ENCODE measurements around the gene CD6. TPM values are rescaled to one million over a fixed set of nuclear protein-coding genes. Genes with fewer than 3 reads are reported as not detected.

CD6 gene
- total and polyA plus RNA-seq, 7 donors = under 0.01 to 14.1 (median 0.98) TPM; not detected in 1

DNA sequence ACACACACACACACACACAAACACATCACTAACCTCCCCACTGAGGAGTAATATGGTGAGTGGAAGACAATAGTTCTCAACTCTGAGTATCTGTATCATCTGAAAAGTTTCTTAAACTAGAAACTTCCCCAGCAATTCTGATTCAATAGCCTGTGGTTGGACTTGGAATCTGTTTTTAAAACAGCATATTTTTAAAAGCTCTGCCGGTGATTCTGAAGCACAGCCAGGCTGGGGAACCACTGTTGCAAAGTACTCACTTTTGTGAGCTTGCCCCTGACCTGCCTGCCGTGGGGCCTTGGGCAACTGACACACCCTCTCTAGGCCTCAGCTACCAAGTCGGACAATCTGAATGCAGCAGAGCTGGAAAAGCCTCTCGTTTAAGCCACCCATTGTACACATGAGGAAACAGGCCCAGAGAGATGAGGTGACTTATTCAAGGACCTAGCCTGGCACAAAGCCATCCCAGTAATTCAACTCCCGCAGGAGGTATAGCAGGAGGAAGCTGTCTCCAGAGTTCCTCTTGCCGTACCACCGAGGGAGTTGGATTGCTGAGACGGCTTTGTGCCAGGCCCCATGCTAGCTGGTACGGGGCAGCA, 28.4 kb upstream of the CD6 start:
- WGBS, 2 donors = 19 to 62% methylated on average over 9 of the region's 9 CpGs
- Histone ChIP-seq H3K36me3 (peaks cover 11 to 80% (median 24%) of the 10 kb centered on the region in 4 donors), H3K9me3 (no peaks in the 10 kb centered on the region), H3K27me3 (no peaks in the 10 kb centered on the region), H3K27ac (no peak overlapping the region), H3K4me1 (peaks cover 0 to 12% (median 3%) of the 10 kb centered on the region in 4 donors), H3K4me3 (no peak overlapping the region)
- intact Hi-C loops (cut with DNase I) = no loop called here
- DNase-seq = no peak
- TF ChIP-seq EP300 (IDR thresholded peaks at IDR 0.05) = no peak

DNA sequence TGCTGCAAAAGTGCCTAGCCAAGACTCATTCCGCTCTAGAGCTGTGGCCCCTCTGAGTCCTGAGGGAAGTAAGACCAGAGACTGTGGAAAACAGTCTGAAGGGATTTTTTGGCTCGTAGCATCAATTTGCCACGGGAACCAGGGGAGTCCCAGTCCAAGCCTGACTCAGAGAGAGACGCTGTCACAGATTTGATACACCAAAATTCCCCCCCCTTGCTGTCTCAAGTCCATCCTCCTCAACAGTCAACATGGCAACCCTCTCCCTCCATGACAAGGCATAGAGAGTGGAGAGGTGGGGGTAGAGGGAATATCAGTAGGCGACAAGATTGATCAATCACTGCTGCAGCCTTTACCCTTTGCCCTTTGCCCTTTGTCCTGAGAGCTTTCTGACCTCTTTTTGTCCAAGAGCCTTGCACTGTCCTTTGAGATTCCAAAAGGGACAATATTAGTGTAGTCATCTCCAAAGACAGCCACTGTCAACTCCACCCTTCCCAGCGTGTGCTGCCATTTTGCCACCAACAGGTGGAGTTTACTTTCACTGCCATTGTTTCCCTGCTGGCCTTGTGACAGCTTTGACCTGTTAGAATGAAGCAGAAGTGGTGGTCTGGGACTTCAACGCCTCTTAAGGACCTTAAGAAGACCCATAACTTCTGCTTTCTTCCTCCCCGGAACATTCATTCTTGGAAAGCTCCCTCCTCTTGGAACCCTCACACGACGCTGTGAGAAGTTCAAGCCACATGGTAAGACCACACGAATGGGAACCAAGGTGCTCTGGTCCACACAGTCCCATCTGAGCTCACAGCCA, 26.8 kb upstream of the CD6 start:
- TF ChIP-seq POLR2A (IDR thresholded peaks at IDR 0.05) (no peak), POLR2AphosphoS5 (IDR thresholded peaks at IDR 0.05) (no peak), EP300 (IDR thresholded peaks at IDR 0.05) (no peak)
- TF ChIP-seq, protein P1, sequence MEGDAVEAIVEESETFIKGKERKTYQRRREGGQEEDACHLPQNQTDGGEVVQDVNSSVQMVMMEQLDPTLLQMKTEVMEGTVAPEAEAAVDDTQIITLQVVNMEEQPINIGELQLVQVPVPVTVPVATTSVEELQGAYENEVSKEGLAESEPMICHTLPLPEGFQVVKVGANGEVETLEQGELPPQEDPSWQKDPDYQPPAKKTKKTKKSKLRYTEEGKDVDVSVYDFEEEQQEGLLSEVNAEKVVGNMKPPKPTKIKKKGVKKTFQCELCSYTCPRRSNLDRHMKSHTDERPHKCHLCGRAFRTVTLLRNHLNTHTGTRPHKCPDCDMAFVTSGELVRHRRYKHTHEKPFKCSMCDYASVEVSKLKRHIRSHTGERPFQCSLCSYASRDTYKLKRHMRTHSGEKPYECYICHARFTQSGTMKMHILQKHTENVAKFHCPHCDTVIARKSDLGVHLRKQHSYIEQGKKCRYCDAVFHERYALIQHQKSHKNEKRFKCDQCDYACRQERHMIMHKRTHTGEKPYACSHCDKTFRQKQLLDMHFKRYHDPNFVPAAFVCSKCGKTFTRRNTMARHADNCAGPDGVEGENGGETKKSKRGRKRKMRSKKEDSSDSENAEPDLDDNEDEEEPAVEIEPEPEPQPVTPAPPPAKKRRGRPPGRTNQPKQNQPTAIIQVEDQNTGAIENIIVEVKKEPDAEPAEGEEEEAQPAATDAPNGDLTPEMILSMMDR (IDR thresholded peaks at IDR 0.05) = no peak
- peaks cover 0 to 14% (median 5%) of the 10 kb centered on the region in 4 donors for H3K4me1 ChIP-seq
- WGBS, 2 donors = 86 to 88% methylated on average over 11 of the region's 11 CpGs
- H3K9me3 ChIP-seq = no peaks in the 10 kb centered on the region
- no peak overlapping the region for H3K27ac ChIP-seq
- no peaks in the 10 kb centered on the region for H3K27me3 ChIP-seq
- intact Hi-C loops (cut with DNase I) = no loop called here
- H3K4me3 ChIP-seq = no peak overlapping the region
- H3K36me3 ChIP-seq = peaks cover 11 to 67% (median 22%) of the 10 kb centered on the region in 4 donors
- no peak for DNase-seq

DNA sequence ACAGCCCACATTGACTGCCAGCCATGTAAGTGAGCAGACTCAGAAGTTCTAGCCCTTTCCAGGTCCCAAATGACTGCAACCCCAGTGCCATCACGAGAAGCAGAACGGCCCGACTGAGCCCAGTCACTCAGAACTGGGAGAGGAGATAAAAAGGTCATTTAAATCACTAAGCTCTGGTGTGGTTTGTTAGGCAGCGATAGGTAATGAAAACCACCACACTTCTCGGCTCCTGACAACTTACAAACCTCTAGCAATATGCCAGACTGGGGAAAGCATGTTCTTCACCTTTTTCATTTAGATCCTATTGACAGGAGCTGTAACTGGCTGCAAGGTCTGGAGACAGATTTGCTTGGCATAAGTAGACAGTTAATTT, 26.2 kb upstream of the CD6 start:
- H3K4me1 ChIP-seq = peaks cover 0 to 15% (median 8%) of the 10 kb centered on the region in 4 donors
- H3K27me3 ChIP-seq = no peaks in the 10 kb centered on the region
- H3K9me3 ChIP-seq = no peaks in the 10 kb centered on the region
- intact Hi-C loops (cut with DNase I) = no loop called here
- no peak for DNase-seq
- H3K27ac ChIP-seq = no peak overlapping the region
- H3K36me3 ChIP-seq = peaks cover 8 to 61% (median 22%) of the 10 kb centered on the region in 4 donors
- TF ChIP-seq, protein P1 (IDR thresholded peaks at IDR 0.05) = no peak
- no peak for TF ChIP-seq POLR2A (IDR thresholded peaks at IDR 0.05)
- no peak for TF ChIP-seq POLR2AphosphoS5 (IDR thresholded peaks at IDR 0.05)
- no peak for TF ChIP-seq EP300 (IDR thresholded peaks at IDR 0.05)
- H3K4me3 ChIP-seq = no peak overlapping the region
- 94 to 96% methylated on average over 5 of the region's 5 CpGs for WGBS, 2 donors

GRCh38 chr11:60946601-60947264, 24.7 kb upstream of the CD6 start:
- H3K36me3 ChIP-seq = peaks cover 0 to 47% (median 13%) of the 10 kb centered on the region in 4 donors

More at GRCh38 chr11:60946601-60947264, 24.7 kb upstream of the CD6 start:
- TF ChIP-seq, protein P1 (IDR thresholded peaks at IDR 0.05) = no peak
- TF ChIP-seq EP300 (IDR thresholded peaks at IDR 0.05) = no peak
- no peak for TF ChIP-seq POLR2A (IDR thresholded peaks at IDR 0.05)
- TF ChIP-seq POLR2AphosphoS5 (IDR thresholded peaks at IDR 0.05) = no peak
- intact Hi-C loops (cut with DNase I) = no loop called here
- DNase-seq = no peak
- WGBS, 2 donors = 89 to 92% methylated on average over 15 of the region's 15 CpGs
- H3K9me3 ChIP-seq = no peaks in the 10 kb centered on the region
- no peaks in the 10 kb centered on the region for H3K27me3 ChIP-seq
- no peak overlapping the region for H3K4me3 ChIP-seq
- no peak overlapping the region for H3K27ac ChIP-seq
- peaks cover 0 to 24% (median 20%) of the 10 kb centered on the region in 4 donors for H3K4me1 ChIP-seq
